T1000 (cell line): ENCODE data around the gene USF1.
"Not testable (repeated sequence)": the region's sequence is repeated elsewhere in the genome, so short reads cannot be mapped to it uniquely, and the experiment has no call there.

Experiments
- DNase-seq: peaks from one replicate; lab custom pipeline; 2025; ENCODE audit warnings: mixed read lengths; lab: John Stamatoyannopoulos, UW

Gene USF1

DNA sequence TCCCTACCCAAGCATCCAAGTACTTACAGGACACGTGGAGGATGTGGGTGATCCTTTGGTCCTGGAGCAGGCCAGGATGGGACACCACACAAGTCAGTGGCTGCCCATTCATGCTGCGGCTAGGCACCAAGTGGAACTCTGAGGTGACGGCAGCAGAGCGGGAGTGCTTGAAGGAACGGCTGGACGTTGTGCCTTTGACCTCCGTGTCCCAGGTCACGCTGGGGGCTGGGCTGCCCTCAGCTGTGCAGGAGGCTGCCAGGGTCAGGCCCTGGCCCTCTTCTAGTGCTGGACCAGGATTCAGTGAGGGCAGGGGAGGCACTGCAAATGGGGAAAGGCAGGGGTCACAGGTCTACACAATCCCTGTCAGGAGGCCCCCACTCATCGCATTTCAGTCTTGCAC lies 31.6 kb upstream of the USF1 start:
- DNase-seq = no peak

DNA sequence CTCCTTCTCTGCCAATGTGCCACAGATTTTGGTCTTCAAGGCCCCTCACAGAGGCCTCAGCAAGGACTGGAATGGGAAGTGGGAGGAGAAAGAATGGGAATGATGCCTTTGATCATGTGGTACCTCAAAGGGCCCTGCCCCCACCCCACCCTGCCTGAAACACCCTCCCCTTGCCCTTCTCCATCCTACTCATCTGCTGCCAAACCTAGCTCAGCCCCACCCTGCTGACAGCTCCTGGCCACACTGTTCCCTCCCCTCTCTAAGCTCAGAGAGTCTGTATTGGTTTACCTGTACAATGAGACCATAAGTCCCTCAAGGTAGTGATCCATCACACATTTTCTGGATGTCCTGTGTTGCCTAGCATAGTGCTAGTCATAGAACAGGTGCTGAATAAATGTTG lies 30.6 kb upstream of the USF1 start:
- DNase-seq = no peak

DNA sequence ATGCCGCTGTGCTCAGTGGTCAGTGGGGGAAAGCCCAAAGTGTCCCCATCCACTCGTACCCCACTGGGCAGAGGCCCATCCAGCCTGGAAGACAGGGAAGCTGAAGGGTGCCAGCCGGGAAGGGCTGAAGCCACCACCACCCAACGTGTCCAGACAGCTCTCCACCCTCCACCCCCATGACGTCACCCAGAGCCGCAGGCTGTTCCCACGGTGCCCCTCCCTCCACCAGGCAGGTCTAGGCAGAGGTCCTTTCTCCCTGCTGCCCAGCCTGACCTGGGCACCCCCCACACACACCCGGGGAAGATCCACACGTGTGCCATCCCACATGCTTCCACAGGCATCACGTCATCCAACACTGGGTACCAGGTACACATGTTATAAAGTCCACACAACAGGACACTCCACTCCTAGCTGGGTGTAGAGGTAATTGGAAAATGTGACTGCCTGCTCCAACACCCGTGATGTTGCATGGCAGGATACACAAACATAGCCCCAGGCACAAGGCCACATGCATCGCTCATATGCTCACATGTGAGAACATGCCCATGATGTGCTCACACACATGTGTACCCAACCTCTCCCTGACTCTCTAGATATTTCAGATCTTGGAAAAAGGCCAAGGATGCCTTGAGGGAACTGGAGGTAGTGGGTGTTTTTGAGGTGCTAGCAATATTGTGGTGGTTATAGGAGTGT lies 29.0 kb upstream of the USF1 start:
- no peak for DNase-seq

DNA sequence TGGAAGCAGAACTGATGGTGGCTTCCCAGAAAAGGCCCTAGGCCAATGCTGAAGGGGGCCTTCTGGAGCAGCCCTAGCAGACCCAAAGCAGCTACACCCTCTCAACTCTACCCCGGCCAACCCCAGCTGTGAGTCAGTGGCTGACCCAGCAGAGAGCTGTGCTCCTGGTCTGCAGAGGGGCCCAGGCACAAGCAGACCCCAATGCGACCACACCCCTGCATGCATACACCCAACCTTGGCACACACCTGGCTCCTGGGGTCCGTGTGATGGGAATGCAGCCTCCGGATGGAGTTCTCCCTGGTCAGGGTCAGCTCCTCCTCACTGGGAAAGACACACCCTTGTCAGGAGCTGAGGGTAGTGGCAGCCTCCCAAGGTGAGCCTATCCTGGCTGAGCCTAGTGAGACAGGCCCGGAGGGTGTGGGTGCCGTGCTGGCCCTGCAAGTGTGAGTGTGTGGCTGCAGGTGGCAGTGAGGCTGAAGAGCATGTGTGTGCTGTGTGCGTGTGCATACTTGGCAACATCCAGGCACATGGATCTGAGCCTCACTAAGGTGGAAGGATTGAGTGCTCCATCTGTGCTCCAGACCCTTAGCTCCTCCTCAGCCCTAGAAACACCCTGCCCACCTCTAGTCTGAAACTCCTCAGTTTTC lies 27.8 kb upstream of the USF1 start:
- no peak for DNase-seq

DNA sequence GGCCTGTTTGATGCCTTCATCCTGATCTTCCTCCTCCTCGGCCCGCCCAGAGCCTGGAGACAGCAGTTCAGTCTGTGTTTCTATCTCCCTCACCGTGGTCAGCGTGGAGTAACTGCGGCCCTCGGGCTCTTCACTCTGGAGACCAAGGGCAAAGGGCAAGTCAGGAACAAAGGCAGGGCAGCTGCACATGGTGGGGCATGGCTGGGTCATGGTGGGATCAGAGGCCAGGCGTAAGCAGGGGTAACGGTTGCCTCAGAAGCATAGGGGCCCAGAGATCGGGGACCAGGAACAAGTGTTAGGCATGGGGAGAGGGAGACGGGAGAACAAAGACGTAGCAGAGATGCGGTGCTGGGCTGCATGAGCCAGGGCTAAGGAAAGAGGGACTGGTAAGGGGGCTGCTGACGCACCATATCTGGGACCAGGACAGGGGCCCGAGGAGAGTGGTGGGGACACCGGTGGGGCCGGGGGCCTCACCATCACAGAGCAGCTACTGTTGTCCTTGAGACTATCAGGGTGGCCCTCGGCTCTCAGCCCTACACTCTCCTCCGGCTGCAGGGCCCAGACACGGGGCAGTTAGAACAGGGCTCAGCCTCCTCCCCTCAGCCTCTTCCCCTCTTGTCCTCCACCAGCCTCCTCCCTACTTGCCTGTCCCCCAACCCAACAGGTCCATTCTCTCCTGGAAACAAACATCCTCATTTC lies 27.1 kb upstream of the USF1 start:
- no peak for DNase-seq

DNA sequence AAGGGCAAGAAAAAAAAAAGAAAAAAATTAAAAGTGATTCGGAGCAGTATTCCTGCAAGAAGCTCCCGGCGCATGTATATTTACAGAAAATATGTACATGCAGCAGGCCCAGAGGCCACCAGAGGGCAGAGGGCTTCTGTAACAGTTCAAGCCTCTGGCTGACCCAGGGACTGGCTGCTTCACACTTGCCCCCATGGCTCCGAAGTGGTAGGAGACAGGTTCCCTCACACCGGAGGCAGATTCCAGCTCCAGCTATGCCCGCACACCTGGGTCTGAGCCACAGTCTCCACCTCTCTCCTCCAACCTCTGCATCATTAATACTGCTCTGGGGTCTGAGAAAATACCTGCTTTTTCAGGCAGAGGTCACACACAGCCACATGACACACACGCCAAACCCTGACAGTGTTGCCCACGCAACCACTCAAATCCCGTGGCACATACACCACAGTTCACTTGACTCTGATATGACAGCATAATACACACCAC lies 26.2 kb upstream of the USF1 start:
- no peak for DNase-seq

DNA sequence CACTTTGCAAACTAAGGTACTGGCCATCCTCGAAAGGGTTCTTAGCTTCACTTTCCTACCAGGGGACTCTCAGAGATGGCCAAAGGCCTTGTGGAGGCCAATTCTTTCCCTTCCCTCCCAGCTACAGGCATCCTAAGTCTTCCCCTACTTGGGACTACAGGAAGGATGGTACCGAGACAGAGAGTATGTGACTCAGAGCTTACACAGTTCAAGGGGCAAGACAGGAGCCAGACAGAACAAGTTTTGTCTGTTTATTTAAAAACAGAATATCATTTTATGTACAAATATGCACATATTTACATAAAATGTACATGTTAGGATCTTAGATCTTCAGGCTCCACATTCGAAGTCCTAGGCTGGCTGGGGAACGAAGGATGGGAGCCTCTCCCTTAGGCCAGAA lies 25.0 kb upstream of the USF1 start:
- DNase-seq = no peak

DNA sequence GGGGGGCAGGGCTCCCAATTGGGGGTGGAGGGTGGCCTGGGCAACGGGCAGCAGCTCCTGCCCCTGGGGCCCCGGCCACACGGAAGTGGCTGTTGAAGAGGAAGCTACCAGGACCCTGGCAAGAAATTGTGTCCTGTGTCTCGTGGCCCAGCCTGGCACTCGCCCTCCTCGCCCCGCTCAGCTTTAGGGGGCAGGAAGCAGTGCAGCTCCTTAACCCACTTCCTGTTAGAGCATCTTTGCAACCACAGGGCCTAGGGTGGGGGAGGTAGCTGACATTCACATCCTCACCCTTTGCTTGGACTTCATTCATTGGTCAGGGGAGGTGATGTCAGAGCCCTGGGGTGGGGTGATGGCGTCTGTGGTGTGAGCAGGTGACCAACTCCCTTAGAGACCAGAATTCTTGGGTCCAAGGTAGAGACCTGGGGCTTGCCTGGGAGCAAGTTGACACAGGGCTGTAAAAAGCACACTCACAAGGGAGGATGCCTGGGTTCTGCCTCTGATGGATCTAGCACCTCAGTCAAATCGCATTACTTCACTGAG lies 24.0 kb upstream of the USF1 start, which contains the start of gene ARHGAP30:
ARHGAP30 (minus strand) TSS at position 161 of the 540 bp plus-strand sequence. CDS start 267 bp downstream, outside the sequence.
- DNase-seq = no peak

DNA sequence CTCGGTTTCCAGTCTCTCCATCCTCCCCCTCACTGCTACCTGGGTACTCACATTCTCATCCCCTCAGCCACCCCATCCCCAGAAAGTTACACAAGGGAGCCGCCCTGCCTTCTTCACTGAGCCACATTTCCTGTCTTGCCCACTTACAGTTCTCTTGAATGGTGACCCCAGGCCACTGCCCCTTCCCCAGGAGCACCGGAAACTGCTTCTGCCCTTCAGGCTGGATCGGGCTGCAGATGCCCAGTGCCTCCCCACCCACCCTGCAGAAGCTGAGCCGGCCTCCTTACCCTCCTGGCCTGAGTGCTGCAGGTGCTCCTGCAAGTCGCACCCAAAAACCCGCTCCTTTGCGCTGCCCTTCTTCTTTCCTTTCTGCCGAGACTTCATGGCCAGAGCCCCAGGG lies 23.5 kb upstream of the USF1 start:
- DNase-seq = no peak

DNA sequence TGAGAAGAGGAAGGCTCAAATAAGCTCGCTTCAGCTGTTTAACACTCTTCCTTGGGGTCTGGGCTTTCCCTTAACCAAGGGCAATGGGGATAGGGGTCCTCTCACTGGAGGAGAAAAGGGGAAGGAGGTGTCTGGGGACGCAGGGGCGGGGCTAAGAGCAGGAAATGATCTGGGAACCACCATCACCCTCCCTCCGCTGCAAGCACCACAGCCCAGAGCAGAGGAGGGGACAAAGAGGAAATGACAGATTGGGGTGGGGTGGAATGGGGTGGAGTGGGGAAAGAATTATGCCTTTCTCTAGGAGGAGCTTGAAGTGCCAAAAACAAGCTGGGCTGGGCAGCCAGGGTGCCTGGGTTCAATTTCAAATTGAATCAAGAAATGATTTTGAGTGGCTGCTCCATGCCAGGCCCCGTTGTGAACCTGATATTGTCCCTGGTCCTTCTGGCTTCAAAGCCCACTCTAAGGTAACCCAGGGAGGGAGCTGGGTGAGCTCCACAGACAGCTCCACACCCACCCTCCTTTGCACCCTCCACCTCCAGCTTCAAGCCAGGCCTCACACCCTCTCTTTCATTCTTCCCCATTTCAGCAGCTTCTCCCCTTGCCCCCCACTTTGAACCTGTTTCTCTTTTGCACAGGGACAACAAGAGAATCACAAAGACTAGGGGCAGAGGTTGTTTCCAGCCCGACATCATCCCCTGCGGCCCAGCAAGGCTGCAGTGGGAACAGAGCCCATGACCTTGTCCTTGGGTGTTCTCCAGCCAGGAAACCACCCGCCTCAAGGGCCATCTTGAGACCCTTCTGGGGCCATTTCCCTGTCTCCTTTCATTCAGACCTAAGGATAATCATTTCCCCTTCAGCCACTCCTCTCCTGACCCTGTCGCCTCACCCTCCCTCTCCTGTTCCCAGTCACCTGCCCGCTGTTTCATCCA lies 22.8 kb upstream of the USF1 start:
- DNase-seq = no peak

DNA sequence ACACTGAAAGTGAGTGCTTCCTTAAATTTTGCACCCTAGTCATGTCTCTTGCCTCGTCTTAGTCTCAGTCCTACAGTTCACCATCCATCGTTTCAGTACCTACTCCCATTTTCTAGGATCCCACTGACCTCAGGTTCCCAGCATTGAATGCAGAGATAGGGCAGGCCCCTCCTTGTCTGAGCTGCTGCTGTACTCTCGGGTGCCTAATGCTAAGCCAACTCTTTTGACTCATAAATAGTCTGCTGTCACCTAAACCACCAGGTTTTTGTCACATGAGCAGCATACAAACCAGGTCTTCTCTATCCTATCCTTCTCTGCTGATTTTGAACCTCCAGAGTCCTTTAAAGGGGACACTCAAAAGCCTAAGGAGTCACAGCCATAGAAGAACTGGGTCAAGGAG lies 20.9 kb upstream of the USF1 start:
- no peak for DNase-seq

DNA sequence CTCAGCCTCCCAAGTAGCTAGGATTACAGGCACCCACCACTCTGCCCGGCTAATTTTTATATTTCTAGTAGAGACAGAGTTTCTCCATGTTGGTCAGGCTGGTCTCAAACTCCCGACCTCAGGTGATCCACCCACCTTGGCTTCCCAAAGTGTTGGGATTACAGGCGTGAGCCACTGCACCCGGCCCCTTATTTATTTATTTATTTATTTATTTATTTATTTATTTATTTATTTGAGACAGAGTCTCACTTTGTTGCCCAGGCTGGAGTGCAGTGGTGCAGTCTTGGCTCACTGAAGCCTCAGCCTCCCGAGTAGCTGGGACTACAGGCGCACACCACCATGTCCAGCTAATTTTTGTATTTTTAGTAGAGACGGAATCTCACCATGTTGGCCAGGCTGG lies 19.9 kb upstream of the USF1 start:
- not testable (repeated sequence) for DNase-seq

DNA sequence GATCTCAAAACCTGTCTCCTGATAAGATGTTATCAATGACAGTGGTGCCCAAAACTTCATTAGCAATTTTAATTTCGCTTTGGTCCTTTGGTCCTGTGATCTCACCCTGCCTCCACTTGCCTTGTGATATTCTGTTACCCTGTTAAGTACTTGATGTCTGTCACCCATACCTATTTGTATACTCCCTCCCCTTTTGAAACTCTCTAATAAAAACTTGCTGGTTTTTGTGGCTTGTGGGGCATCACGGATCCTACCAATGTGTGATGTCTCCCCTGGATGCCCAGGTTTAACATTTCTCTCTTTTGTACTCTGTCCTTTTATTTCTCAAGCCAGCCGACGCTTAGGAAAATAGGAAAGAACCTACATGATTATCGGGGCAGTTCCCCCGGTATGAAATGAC lies 18.2 kb upstream of the USF1 start:
- not testable (repeated sequence) for DNase-seq

DNA sequence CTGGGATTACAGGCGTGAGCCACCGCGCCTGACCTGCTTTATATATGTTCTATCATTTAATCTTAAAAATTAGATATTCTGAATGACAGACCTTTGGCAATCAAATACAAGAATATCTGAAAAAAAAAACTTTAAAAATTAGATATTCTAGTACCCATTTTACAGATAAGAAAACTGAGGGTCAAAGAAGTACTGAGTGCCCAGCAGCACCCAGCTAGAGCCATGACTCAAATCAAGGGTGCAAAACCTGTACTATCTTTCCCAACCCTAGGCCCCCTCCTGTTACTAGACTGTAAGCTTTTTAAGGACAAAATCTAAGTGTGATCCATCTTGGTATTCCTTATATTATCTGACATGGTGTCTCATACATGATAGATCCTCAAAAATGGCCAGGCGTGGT lies 15.6 kb upstream of the USF1 start:
- DNase-seq = no peak

DNA sequence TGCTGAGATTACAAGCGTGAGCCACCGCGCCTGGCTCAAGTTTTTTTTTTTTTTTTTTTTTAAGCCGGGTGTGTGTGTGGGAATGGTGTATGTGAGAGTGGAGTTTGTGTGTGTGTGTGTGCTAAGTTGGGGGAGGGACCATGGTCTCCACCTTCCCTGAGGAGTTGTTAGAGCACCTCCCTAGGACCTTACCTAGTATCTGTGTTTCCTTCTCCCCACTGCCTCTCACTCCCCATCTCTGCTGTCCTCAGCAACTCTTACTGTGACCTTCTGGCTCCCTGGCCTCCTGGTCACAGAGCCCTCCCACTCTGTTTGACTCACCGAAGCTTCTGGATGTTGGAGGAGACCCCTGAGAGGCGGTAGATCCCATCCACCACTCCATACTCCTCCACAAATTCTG lies 13.5 kb upstream of the USF1 start:
- DNase-seq = no peak

DNA sequence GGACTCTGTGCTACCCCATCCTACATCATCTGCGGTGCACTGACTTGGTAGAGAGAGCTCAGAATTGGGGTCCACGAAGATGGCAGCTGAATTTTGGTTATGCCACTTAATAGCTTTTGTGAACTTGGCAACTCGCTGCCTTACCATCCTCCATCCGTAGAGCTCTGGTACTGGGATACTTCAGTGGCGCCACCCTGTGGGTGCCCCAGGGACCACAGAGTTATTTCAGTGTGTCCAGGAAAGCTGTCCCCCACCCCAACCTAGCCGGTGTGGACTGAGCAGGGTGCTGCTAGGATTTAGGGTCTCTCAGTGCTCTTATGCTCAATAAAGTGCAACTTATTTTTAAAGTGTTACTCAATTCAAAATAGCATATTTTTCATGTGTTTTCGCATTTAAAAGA lies 9.0 kb upstream of the USF1 start:
- no peak for DNase-seq

DNA sequence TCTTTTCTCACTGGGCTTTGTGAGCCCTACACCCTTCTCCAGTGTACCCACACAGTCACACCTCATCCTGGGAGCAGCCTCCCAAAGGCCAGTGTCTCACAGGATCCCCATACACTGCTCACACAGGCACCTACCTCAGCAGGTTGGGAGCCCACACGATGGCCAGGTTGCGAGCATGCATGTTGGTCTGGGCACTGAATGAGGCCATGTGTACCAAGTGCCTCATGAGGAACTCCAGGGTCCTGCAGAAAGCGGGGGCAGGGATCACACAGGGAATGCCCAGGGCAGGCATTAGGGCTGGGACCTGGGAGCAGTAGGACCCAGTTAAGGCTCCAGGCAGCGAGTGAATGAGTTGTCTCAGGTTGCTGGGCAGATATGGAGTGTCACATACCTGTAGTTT lies 8.5 kb upstream of the USF1 start:
- DNase-seq = no peak

DNA sequence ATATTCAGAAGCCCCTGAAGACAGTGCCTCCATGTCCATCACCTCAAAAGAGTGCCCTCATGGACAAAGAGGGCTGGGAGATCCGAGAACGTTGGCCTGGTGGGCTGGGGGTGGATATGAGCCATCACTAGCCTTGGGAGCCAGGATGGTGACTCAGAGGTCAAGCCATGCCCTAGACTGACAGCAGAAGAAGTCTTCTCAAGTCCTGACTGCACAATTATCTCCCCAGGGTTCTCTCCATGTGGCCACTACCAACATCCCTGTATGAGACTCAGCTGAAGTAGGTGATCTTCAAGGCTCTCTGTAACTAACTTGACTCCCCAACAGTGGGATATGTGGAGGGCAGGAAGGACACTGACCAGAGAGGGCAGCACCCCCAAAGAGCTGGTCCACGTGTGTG lies 7.1 kb upstream of the USF1 start:
- DNase-seq = no peak

DNA sequence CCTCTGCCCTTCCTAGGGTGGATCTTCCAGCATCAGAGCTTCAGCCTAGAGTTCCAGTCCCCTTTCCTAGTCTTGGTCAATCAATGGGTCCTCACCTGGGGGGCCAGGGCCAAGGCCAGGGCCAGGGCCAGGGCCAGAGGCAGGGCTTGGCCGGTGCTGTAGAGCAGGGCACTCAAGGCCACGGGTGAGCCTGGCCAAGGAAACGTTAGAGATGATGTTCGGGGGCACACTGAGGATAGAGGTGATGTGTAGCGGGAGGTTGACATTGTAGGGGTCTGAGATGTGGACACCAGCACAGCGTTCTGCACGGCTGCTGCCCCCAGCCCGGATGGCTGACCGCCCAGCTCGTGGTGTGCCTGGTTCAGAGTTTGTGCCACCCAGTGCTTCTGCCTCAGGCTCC lies 5.4 kb upstream of the USF1 start:
- no peak for DNase-seq

DNA sequence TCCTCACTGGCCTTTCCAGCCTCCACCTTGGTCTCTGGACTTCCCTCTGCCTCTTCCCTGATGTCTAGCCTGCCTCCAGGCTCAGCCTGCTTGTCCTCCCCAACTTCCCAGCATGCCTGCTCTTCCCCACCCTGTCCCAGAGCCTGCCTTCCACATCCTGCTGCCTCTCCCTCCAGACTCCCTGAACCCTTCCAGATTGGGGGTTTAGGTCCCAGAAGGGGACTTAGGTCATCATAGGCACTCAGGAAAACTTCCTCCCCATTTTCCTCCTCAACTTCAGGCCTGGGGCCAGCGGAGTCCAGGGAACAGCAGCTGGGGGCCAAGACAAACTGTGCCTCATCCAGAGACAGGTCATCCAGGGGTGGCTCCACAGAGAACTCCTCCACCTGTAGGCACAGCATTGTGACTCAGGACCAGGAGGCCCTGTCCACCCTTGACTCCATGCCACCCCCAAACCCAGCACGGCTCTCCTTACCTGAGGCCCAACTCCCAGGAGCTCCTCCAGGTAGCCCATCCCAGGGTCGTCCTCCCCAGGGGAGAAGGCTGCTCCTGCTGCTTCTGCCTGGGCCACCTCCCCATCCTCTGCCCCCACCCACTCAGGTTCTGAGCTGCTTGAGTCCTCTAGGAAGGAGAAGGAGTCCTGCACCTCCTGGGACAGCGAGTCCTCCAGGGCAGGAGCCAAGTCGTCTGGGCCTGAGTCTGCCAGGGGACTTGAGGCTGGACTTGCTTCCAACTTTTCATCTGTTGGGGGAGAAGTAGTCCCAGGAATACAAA lies 3.4 kb upstream of the USF1 start:
- DNase-seq = no peak
